ENCODE results near the gene NDUFS8.

DNA sequence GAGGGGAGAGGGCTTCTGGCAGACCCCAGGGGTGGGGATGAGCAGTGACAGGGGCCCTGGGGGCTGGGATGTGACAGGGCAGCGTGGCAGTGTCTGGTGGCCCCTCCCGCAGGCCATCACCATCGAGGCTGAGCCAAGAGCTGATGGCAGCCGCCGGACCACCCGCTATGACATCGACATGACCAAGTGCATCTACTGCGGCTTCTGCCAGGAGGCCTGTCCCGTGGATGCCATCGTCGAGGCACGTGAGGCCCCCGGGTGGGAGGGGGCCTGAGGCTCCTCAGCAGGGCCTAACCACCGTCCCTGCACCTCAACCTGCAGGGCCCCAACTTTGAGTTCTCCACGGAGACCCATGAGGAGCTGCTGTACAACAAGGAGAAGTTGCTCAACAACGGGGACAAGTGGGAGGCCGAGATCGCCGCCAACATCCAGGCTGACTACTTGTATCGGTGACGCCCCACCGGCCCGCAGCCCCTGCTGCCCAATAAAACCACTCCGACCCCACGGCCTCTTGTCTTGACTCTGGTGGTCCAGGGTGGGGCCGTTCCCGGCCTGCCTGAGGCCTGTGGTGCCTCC is 5.7 kb downstream of the NDUFS8 start:
- TF ChIP-seq POLR2AphosphoS5 (IDR thresholded peaks at IDR 0.05; ENCODE audit: low read depth) (peak; percentile 9; the same call in 1 of the 2 replicates), CTCF (IDR thresholded peaks at IDR 0.05; ENCODE audit: insufficient read depth, low read length) (no peak), GABPA (IDR thresholded peaks at IDR 0.05; ENCODE audit: low read depth) (no peak), REST (IDR thresholded peaks at IDR 0.05; ENCODE audit: insufficient replicate concordance, low read depth) (no peak), SPI1 (IDR thresholded peaks at IDR 0.05; ENCODE audit: borderline replicate concordance, low read depth) (no peak)

Measured in HL-60 (cell line).